Ureter (tissue), 1 donor: Measurements from ENCODE around the gene RASSF7. TPM values are rescaled to one million over a fixed set of nuclear protein-coding genes. Genes with fewer than 3 reads are reported as not detected.

Experiments used
- DNase-seq: peaks from one replicate; pipeline ENCODE4 v3.0.0-alpha.2; 2020; ENCODE audit warnings: low spot score
- total RNA-seq: library from RNA; stranded (reverse); gene quantifications from one replicate; pipeline ENCODE4 v1.2.4, GENCODE V29; 2023
- donor health status: DM: yes; HTN: yes; CAD: no.

RASSF7 gene
- total RNA-seq, 1 donor from 2014 or later: 54.9 TPM

DNA sequence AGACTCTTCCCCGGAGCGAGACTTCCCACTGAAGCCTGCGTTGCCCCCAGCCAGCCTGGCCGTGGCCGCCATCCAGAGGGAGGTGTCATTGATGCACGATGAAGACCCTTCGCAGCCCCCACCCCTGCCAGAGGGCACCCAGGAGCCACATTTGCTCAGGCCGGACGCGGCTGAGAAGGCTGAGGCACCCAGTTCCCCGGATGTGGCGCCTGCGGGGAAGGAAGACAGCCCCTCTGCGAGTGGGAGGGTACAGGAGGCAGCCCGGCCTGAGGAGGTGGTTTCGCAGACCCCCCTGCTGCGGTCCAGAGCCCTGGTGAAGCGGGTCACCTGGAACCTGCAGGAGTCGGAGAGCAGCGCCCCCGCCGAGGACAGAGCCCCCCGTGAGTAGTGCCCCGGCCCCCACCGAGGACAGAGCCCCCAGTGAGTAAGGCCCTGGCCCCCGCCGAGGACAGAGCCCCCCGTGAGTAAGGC is 48.6 kb downstream of the RASSF7 start:
- no peak for DNase-seq

DNA sequence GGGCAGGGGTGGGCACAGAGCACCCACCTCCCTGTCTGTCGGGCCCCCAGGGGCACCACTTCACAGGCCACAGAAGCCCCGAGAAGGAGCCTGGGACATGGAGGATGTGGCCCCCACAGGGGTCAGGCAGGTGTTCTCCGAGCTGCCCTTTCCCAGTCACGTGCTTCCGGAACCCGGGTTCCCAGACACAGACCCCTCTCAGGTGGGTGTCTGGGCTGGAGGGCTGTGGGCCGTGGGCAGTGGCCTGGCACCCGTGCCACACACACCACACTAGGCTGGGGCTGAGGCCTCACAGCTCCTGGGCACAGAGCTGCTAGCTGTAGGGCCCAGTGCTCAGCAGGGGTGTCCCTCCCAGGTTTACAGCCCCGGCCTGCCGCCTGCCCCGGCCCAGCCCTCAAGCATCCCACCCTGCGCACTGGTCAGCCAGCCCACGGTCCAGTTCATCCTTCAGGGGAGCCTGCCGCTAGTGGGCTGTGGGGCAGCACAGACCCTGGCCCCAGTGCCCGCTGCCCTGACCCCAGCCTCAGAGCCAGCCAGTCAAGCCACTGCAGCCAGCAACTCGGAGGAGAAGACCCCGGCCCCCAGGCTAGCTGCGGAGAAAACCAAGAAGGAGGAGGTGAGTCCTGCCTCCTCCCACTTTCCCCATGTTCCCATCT is 49.5 kb downstream of the RASSF7 start:
- DNase-seq: no peak

DNA sequence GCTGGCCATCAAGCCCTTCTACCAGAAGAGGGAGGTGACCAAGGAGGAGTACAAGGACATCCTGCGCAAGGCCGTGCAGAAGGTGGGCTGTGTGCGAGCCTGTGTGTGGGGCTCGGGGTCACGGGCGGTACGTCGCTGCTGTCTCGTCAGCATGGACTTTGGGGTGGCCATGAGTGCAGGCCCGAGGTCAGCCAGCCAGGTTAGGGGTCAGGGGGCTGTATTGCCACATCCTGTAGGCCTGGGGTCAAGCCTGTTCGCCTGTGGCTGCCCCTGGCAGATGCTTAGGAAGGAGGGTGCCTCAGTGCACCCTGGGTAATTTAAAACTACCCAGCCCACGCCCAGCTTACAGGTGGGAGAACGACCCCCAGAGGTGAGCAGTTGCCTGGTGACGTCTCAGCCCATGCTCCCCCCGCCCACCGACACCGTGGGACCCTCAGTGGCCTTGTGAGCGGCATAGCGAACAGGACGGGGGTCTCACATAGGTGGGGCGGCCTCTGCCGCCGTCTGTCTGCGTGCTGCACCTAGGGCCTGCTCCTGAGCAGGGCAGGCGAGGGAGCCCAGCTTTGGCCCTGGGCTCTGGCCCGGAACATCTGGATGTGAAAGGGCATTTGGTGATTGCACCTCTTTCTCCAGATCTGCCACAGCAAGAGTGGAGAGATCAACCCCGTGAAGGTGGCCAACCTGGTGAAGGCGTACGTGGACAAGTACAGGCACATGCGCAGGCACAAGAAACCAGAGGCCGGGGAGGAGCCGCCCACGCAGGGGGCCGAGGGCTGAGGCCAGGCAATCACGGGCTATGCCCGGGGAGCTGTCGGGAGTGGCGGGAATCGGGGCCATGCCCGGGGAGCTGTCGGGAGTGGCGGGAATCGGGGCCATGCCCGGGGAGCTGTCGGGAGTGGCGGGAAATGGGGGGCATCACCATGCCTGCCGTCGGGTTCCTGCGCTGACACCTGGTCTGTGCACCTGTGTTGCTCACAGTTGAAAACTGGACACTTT is 50.5 kb downstream of the RASSF7 start:
- DNase-seq: no peak

DNA sequence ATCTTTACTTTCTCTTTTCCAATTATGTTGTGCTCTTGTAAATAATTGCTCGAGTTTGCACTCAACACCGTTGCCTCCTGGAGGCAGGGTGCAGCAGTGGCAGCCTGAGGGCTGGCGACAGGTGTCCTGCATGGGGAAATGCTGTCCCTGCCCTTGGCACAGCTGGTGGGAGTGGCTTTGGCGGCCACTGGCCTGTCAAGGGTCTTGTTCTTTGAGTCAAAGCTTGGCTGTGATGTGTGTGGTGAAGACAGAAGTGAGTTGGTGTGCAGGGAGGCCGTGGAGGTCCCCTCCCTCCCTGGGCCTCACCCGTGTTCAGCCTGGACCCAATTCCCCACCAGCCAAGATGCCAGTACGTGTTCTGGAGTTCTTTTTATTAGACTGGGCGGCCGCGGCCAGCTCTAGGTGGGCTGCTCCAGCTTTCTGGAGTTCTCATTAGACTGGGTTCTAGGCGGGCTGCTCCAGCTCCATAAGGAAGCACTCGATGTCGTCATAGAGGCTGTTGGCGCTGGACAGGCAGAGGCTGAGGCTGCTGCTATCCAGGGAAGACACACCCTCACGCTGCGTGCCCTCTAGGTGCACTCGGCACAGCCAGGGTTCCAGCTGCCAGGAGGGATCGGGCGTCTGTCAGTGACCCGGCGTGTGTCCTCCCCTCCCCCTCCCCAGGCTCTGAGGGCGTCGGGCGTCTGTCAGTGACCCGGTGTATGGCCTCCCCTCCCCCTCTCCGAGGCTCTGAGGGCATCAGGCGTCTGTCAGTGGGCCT is 51.6 kb downstream of the RASSF7 start:
- no peak for DNase-seq

DNA sequence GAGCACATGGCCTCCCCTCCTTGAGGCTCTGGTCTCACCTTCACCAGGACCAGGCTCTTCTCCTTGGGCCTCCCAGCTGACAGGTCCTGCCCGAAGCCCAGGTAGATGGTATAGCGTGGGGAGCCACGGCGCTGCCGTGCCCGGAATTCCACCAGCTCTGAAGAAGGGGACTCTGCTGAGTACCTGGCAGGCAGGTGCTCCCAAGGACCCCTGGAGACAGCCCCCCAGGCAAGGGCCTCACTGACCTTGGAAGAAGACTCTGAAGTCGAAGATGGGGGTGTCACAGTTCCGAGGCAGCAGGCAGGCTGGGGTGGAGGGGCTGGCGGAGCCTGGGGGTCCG is 52.2 kb downstream of the RASSF7 start:
- no peak for DNase-seq

DNA sequence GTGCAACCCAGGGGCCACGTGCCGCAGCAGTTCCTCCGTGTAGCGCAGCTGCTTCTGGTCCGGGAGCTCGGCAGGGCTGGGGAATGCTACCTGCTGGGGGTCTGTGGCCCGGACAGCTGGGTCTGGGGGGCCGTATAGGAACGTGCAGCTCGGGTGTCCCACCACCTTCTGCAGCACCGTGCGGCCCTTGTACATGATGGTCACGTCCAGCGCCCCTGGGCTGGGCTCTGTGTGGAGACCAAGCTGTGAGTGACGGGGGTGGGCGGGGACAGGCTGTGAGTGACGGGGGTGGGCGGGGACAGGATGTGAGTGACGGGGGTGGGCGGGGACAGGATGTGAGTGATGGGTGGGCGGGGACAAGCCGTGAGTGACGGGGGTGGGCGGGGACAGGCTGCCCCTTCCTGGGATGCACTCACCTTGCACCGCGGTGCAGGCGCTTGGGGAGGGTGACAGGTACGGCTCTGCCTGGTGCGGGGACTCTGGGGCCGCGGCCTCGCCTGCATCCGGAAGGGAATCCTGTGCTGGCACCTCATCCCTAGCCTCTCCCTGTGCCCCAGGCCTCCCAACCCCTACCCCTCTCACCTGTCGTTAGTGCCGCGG is 52.7 kb downstream of the RASSF7 start:
- DNase-seq: peak; percentile 73

Other genes starting within 250 kb of the RASSF7 start
- gene IFITM1, start 246.9 kb upstream of the RASSF7 start, total RNA-seq: 150 TPM
- 536 TPM for gene IFITM3, start 240.1 kb upstream of the RASSF7 start, total RNA-seq
- 3.3 TPM for gene B4GALNT4, start 191.5 kb upstream of the RASSF7 start, total RNA-seq
- gene PKP3, start 166.8 kb upstream of the RASSF7 start, total RNA-seq: 78.5 TPM
- gene SIGIRR, start 146.0 kb upstream of the RASSF7 start, total RNA-seq: 73.9 TPM
- 17.9 TPM for gene ANO9, start 119.0 kb upstream of the RASSF7 start, total RNA-seq
- 28.6 TPM for gene PTDSS2, start 110.7 kb upstream of the RASSF7 start, total RNA-seq
- gene RNH1, start 53.7 kb upstream of the RASSF7 start, total RNA-seq: 182 TPM
- gene HRAS, start 25.4 kb upstream of the RASSF7 start, total RNA-seq: 85.3 TPM
- gene LRRC56, start 23.4 kb upstream of the RASSF7 start, total RNA-seq: 3.4 TPM
- gene LMNTD2, start 232 bp upstream of the RASSF7 start, total RNA-seq: 8.8 TPM
- 43.6 TPM for gene PHRF1, start 15.5 kb downstream of the RASSF7 start, total RNA-seq
- gene IRF7, start 55.0 kb downstream of the RASSF7 start, total RNA-seq: 14.9 TPM
- not detected for gene CDHR5, start 64.0 kb downstream of the RASSF7 start, total RNA-seq
- gene SCT, start 66.2 kb downstream of the RASSF7 start, total RNA-seq: not detected
- 2.6 TPM for gene DRD4, start 76.3 kb downstream of the RASSF7 start, total RNA-seq
- 36.9 TPM for gene DEAF1, start 134.3 kb downstream of the RASSF7 start, total RNA-seq
- gene TMEM80, start 134.8 kb downstream of the RASSF7 start, total RNA-seq: 32.5 TPM
- gene EPS8L2, start 145.3 kb downstream of the RASSF7 start, total RNA-seq: 156 TPM
- gene TALDO1, start 186.5 kb downstream of the RASSF7 start, total RNA-seq: 172 TPM
- gene GATD1, start 216.5 kb downstream of the RASSF7 start, total RNA-seq: 82.5 TPM
- gene CEND1, start 229.1 kb downstream of the RASSF7 start, total RNA-seq: 0.23 TPM
- gene SLC25A22, start 237.3 kb downstream of the RASSF7 start, total RNA-seq: 28.4 TPM
- gene PIDD1, start 244.3 kb downstream of the RASSF7 start, total RNA-seq: 20.6 TPM
- 2,024 TPM for gene RPLP2, start 249.0 kb downstream of the RASSF7 start, total RNA-seq